NCI-H1930 (cell line): ENCODE results near the gene TKT.
"Not testable (repeated sequence)": the region's sequence is repeated elsewhere in the genome, so short reads cannot be mapped to it uniquely, and the experiment has no call there.

Source experiments
- DNase-seq, 2 experiments: peaks; one replicate each; lab custom pipeline; 2025; lab: John Stamatoyannopoulos, UW

Gene TKT, protein sequence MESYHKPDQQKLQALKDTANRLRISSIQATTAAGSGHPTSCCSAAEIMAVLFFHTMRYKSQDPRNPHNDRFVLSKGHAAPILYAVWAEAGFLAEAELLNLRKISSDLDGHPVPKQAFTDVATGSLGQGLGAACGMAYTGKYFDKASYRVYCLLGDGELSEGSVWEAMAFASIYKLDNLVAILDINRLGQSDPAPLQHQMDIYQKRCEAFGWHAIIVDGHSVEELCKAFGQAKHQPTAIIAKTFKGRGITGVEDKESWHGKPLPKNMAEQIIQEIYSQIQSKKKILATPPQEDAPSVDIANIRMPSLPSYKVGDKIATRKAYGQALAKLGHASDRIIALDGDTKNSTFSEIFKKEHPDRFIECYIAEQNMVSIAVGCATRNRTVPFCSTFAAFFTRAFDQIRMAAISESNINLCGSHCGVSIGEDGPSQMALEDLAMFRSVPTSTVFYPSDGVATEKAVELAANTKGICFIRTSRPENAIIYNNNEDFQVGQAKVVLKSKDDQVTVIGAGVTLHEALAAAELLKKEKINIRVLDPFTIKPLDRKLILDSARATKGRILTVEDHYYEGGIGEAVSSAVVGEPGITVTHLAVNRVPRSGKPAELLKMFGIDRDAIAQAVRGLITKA

DNA sequence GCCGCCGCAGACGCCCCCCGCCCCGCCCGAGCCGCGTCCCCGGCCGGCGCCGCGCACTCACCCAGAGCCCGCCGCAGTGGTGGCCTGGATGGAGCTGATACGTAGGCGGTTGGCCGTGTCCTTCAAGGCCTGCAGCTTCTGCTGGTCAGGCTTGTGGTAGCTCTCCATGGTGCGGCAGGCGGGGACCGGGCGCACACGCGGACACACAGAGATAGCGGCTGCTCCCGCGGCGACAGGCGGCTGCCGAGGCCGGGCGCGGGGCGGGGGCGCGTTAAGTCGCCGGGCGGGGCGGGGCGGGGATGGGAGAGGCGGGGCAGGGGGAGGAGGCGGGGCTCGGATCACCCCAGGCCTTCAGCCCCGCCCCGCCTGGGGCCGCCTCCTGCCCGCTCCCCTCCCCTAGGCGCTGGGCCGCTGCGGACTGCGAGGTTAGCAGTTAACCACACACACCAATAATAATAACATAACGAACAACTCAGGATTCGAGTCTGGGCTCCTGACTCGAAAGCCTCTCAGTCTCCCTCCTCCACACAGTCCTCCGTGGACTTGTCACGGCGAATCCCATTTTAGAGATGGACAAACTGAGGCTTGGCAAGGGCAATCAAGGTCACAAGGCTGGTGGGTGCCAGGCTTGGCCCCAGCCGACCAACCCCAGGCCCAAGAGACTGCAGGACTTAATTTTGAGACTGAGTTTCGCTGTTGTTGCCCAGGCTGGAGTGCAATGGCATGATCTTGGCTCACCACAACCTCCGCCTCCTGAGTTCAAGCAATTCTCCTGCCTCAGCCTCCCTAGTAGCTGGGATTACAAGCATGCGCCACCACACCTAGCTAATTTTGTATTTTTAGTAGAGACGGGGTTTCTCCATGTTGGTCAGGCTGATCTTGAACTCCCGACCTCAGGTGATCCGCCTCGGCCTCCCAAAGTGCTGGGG is at the start of gene TKT:
TKT (minus strand) TSS at position 248 of the 929 bp plus-strand sequence; CDS start at position 168, 80 bp downstream.
- peak; percentile 32 to 39 for DNase-seq

DNA sequence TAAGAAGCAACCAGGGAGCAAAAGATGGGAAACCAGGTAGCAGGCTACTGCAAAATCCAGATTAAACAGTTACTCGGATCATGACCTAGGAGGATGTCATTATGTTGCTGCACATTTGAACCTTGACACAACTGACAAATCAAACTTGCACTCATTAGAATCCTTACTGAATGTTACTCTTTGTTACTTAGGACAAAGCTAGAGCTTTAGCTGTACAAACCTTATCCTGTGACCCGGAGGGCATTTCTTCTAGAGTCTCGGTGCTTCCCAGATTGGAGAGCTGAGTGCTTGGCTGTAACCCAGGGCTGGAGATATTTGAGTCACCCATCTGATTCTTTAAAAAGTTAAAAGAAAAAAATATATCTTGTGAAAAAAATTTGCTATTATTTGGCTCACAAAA is 48.1 kb upstream of the TKT start:
- no peak for DNase-seq

DNA sequence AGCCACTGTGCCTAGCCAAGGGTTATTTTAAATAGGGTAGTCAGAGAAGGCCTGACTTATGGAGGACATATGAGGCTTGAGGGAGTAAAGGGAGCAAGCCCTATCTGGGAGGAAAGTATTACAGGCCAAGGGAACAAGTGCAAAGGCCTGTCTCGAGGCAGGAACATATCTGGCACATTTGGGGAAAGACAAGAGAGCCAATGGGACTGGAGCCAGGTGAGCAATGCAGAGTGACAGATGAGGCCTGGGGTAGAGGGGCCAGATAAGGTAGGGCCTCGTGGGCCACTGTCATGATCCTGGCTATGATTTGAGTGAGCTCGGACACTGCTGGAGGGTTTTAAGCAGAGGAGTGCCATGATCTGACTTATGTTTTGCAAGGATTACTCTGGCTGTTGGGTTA is 47.7 kb upstream of the TKT start:
- no peak for DNase-seq

DNA sequence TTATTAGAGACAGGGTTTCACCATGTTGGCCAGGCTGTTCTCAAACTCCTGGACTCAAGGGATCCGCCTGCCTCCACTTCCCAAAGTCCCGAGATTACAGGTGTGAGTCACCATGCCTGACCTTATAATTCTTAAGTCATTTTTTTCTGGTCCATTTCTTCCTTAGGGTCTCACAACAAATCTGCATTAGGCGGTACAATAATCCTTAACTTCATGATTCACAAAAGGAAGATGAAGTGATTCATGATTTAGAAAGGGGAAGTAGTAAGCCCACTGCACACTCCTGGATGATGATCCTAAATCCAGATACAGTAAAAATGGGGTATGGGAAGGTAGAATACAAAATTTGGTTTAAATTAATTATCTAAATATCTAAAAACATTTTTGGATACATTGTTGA is 45.0 kb upstream of the TKT start:
- DNase-seq, result no peak

DNA sequence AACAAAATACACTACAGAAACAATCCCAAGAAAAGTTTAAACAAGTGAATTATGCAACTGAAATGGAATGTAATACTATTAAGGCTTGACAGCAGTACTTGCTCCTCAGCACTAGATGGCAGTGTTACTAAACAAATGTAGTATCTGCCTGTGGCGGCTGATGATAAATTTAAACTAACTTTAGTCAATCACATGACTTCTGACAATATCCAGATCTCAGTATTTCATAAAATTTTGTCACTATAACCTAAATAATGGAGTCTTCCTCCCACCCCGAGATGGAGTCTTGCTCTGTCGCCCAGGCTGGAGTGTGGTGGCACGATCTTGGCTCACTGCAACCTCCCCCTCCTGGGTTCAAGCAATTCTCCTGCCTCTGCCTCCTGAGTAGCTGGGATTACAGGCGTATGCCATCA is 43.8 kb upstream of the TKT start:
- peak in 1 of 2 experiments; percentile 7 for DNase-seq

DNA sequence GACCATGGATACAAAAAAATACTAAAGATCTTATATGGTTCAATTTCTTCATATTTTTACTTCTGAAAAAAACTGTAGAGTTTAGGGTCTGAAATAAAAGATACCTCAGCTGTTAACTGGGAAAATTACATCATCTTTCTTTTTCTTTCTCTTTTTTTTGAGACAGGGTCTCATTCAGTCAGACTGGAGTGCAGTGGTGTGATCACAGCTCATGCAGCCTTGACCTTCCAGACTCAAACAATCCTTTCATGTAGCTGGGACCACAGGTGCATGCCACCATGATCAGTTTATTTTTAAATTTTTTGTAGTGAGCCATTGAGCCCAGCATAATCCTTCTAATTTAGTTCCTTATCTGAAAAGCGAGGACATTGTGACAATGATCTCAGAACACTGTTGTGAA is 39.6 kb upstream of the TKT start:
- no peak for DNase-seq

DNA sequence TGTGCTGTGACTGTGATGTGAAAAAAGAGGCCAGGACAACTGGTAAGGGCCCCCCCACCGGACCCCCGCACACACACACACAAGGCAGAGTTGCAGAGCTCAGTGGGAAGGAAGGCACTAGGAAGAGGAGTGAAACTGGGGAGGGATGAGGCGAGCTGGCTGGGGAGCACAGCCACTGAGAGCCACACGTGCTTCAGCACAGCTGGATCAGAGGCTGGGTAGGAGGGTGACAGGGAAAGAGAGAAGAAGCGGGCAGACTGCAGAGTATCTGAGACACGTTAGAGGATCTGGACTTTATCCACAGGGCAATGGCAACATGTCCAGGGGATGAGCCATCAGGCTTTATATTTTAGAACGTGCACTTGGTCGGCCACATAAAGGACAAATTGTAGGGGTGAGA is 38.0 kb upstream of the TKT start:
- DNase-seq, result no peak

DNA sequence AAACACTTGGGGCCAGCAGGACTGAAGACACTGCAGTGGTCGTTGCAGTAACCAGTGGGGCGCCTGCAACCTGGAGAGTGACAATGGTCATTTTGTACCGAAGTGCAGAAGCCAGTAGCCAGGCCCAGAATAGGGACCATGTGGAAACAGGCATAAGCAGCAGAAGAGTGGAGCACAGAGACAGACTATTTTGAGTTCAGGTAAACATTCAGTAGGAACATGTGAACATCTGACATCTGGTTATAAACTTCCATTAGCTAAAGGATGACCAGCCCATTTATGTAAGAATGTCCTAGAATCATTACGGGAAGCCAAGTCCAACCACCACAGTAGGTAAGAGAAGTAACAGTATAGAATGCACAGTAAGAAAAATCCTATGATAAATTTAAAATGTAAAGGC is 32.4 kb upstream of the TKT start:
- DNase-seq, result no peak

DNA sequence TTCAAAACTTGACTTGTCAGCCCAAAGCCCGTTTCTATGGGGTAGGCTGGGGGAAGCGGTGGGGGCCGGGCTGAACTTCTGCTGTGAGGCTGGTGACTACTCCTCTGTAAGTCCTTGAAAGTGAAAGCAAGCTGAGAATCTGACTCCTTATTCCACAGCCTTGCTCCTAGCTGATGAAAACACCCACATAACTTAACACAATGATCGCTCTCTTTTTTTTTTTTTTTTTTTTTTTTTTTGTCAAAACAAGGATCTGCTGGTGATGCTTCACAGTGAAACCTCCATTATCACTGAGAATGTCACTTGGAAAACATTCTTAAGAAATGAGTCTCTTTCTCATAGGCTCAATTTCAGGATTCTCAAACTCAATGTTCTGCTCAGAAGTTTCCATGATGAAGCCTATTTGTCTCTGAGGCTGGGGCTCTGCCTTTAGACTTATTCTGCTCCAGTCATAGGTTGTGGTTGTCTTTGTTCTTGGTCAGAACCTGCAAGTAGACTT is 31.4 kb upstream of the TKT start:
- DNase-seq, result no peak

DNA sequence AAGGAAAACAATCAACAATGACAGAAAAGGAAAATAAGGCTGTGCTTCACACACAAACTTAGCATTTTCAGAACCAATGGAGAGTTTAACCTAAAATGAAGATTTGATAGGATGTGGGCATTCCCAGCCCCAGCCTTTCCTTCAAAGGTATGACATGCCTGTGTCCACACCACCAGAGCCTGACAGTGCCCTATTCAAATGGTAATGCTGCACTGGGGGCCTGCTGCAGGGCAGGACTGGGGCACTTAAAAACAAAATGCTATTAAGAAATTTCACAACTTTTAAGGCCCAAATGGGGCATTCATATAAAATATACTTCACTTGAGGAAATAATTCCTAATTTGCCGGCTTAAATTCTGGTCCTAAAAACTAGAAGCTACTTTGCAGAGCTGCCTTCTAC is 30.9 kb upstream of the TKT start:
- DNase-seq, result no peak

DNA sequence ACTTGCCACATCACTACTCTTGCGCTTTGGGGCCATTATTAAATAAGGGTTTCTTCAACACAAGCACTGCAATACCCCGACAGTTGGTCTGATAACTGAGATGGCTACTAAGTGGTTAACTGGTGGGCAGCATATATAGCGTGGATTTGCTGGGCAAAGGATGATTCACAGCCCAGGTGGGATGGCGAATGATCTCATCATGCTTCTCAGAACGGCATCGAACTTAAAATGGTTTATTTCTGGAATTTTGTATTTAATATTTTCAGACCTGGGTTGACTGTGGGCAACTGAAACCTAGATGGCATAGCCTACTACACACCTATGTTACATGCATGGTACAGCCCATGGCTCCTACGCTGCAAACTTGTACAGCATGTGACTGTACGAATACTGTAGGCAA is 26.8 kb upstream of the TKT start:
- DNase-seq, result no peak

DNA sequence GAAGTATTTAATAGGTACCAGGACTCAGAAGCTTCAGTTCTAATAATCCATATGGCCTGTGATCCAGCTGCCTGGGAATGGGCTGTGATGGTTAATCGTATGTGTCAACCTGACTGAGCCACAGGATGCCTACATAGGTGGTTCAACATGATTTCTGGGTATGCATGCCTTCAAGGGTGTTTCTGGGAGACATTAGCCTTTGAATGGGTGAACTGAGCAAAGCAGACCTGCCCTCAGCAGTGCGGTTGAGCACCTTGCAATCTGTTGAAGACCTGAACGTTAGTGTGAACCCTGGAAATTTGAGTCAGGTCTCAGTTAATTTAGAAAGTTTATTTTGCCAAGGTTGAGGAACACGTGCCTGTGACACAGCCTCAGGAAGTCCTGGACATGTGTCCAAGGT is 22.8 kb upstream of the TKT start:
- no peak for DNase-seq

DNA sequence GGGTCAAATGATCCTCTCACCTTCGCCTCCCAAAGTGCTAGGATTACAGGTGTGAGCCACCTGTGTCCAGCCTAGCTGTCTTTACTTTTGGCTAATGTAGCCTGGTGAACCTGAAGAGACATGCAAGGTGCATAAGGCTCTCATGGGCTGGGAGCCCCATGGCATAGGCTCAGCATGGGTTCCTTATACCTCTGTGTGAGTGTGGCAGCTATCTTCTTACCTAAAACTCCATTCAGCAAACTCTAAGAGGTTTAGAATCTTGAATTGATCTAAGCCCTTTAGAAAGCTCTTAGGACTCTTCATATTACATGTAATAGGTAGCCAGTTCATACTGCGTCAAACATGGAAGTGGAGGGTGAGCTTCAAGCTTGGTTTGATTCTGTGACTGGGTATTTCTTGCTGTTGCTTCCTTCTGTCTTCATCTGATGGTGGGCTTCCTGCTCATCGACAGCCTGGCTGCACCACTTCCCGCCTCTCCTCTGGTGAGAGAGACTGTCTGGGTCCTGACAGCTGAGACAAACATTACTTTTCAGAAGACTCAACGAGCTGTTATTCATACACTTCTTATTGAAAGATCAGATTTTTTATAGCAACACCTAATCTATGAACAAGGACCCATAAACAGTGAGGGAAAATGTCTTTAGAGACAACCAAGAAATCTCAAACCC is 19.2 kb upstream of the TKT start:
- DNase-seq, result no peak

DNA sequence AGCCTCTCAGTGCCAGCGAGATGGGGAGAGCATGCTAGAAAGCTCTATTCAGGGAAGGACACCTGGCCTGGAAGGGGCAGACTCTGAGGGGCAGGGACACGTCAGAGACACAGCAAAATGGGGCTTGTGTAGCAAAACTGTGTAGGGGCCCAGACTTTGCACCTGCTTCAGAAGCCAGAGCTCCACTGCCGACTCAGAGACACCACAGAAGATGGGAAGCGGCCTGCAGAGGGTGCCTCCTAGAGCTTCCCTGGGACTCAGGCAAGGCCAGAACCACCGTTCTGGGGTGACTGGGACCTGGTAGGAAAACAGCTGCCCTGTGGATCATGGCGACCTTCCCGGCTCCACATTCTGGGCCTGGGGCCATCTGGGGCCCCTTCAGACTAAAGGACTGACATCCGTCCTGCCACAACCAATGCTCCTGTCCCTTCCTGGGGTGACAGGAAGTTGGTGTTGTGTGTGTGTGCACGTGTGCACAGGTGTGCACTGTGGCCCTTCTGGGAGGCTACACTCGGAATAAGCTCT is 17.4 kb upstream of the TKT start:
- no peak for DNase-seq

DNA sequence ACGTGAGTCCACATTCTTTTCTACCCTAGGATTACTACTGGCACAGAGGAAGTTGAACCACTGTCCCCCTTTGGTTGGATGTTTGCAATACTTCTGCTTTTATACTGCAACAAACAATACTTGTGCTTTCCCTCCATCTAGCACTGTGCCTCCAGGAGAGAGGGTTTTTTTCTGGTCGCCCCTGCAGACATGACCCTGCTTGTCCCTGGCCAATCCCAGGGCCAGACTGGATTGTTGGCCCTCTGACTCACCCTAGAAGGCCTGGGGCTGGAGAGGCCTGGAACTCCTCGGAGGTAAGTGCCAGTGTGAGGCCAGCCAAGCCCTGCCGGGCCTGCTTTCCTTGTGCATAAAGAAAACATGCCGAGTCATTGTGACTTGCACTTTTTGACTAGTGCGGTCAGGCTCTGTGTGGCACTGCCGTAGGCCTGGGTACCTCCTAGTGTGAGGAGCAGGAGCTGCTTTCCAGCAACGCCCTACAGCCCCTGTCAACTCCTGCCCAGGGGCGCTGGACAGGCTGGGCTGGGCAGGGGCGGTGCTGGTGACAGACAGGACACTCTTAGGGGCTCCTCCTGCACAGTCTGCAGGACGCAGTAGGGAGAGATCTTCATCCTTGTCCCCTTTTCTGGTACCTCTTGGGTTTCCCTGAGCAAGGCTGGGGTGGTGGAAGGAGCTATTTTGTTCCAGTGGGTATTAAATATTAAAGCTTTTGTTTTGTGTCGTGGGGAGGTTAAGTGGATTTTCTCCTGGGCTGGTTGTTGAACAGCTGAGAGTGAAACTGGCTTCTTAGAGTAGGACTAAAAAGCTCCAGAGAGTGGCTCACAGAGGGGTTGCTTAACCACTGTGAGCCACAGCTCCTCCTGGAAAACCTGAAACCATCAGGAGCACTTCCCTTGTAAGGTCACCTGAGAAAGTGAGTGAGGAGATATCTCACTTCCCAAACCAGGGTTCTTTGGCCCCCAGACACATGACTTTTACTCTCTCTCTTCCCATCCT is 14.4 kb upstream of the TKT start:
- peak; percentile 36 to 67 for DNase-seq

DNA sequence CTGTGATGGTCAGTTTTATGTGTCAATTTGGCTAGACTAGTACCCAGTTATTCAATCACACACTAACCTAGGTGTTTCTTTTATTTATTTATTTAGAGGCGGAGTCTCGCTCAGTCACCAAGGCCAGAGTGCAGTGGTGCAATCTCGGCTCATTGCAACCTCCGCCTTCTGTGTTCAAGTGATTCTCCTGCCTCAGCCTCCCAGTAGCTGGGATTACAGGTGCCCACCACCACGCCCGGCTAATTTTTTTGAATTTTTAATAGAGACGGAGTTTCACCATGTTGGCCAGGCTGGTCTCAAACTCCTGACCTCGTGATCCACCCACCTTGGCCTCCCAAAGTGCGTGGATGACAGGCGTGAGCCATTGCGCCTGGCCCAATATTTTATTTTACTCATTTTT is 13.4 kb upstream of the TKT start:
- DNase-seq, result not testable (repeated sequence)

DNA sequence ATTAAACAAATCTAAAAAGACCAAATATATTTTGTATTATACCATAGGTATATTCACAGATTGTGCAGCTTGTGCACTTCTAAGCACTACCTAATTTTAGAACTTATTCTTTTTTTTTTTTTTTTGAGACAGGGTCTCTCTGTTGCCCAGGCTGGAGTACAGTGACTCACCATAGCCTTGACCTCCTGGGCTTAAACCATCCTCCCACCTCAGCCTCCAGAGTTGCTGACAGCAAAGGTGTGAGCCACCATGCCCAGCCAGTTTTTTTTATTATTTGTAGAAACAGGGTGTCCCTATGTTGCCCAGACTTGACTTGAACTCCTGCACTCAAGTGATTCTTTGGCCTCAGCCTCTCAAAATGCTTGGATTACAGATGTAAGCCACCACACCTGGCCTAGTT is 11.9 kb upstream of the TKT start:
- DNase-seq, result no peak

DNA sequence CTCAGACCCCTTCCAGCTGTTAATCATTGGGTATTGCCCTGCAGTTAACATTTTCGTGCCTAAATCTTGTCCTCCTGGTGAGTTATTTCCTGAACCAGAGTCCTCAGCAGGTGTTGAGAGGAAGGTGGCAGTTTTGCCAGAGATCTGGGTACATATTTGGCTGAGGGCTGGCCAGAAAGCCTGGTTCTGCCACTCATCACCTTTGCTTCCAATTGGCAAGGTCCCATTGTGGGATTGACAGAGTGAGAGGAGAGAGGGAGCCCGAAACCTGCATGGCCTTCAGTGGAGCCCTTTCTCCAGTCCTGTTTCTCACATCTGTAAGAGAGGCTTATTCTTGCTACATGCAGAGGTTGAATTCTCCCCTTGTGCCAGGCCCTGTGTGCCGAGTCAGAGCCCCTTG is 8.9 kb upstream of the TKT start:
- no peak for DNase-seq

DNA sequence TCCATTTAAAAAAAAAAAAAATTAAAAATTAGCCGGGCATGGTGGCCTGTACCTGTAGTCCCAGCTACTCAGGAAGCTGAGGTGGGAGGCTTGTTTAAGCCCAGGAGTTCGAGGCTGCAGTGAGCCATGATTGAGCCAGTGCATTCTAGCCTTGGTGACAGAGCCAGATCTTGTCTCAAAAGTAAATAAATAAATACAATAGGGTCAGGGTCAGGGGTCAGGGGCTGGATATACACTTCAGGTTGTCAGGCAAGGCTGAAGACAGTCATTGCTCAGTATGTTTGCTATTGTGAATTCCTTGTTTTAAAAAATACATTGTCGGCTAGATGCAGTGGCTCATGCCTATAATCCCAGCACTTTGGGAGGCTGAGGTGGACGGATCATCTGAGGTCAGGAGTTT is 8.1 kb upstream of the TKT start:
- no peak for DNase-seq

DNA sequence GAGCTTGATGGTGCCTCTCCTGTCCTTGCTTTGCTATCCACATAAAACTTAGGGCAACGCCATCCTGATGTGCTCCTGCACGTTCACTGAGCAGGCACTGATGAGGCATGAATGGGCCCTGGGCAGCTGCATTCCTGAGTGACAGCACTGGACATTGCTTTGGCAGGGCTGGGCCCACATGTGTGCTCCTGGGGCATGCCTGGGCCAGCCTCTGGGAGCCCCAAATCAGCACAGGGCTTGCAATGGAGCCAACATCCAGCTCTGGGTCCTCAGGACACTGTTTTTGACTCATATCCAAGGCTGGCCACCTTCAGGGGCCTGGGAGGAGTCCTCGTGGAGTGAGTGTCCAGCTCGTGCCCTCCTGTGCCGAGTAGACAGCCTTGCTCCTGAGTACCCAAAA is 5.9 kb upstream of the TKT start:
- DNase-seq, result no peak
